LNCaP clone FGC (cell line): ENCODE data around the gene STXBP4.

Source experiments
- DNase-seq: peaks from one replicate; pipeline ENCODE4 v3.0.0-alpha.2; 2011; ENCODE audit warnings: low read depth
- H3K4me3 ChIP-seq: 2 replicates; pipeline ENCODE4 v1.5.1; 2011; ENCODE audit warnings: mild to moderate bottlenecking, low read depth, low read length, control low read depth
- TF ChIP-seq, protein P1 (sequence below): IDR thresholded peaks from 2 replicates; pipeline ENCODE4 v1.5.1; 2012; ENCODE audit warnings: mild to moderate bottlenecking; ENCODE audit not compliant: control insufficient read depth, insufficient read depth; ENCODE audit errors: extremely low read depth

The STXBP4 gene

DNA sequence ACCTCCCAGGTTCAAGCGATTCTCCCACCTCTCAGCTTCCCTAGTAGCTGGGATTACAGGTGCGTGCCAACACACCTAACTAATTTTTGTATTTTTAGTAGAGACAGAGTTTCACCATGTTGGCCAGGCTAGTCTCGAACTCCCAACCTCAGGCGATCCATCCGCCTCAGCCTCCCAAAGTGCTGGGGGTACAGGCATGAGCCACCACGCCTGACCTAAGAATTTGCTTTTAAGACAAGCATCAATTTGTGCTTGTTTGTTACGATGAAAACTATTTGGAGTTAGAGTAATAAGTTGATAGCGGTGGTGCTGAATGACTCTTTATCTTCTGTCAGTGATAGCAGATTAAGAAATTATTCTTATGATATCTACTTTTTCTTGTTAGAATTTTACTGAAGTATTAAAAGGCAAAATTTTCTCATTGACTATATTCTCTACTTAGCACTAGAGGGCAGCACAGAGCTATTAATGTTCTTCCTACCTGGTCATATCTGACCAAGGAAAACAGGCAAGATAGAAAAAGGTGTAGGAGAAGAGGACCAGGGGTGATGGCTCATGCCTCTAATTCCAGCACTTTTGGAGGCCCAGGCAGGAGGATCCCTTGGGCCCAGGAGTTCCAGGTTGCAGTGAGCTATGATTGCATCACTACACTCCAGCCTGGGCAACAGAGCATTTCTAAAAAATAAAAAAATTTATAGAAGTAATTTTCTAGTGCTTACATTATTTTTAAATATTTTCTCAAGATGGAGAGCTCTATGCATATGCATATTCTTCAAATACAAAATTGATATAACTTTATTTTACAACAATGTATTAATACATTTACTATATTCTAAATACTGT is 24.5 kb downstream of the STXBP4 start:
- TF ChIP-seq, protein P1, sequence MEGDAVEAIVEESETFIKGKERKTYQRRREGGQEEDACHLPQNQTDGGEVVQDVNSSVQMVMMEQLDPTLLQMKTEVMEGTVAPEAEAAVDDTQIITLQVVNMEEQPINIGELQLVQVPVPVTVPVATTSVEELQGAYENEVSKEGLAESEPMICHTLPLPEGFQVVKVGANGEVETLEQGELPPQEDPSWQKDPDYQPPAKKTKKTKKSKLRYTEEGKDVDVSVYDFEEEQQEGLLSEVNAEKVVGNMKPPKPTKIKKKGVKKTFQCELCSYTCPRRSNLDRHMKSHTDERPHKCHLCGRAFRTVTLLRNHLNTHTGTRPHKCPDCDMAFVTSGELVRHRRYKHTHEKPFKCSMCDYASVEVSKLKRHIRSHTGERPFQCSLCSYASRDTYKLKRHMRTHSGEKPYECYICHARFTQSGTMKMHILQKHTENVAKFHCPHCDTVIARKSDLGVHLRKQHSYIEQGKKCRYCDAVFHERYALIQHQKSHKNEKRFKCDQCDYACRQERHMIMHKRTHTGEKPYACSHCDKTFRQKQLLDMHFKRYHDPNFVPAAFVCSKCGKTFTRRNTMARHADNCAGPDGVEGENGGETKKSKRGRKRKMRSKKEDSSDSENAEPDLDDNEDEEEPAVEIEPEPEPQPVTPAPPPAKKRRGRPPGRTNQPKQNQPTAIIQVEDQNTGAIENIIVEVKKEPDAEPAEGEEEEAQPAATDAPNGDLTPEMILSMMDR: peak; percentile 65
- H3K4me3 ChIP-seq: no peak overlapping the region
- no peak for DNase-seq

DNA sequence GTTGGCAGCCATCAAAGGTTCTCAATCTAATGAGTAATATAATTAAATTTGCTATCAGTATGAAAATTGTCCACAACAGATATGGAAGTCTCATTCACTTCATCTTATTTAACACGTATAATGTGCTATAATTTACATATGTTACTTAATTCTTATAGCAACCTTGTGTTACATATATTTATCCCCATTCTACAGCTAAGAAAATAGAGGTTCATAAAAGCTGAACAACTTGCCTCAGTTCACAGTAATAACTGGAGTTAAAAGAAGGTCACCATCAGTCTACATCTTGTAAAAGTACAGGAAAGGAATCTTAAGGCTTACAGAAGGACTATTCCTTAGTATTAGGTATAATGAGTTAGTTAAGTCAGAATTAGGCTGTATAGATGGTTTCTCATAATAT is 27.9 kb downstream of the STXBP4 start:
- TF ChIP-seq, protein P1: no peak
- no peak overlapping the region for H3K4me3 ChIP-seq
- DNase-seq: no peak

- no peak overlapping the region for H3K4me3 ChIP-seq
- TF ChIP-seq, protein P1: no peak
- DNase-seq: no peak
Measured at GRCh38 chr17:55002458-55002857, 33.9 kb downstream of the STXBP4 start.

GRCh38 chr17:55004484-55004883 is 35.9 kb downstream of the STXBP4 start:
- DNase-seq: no peak
- no peak overlapping the region for H3K4me3 ChIP-seq
- TF ChIP-seq, protein P1: no peak

- peak; percentile 8 for DNase-seq
Measured at GRCh38 chr17:55005520-55005919, 37.0 kb downstream of the STXBP4 start.

GRCh38 chr17:55023626-55024025 is 55.1 kb downstream of the STXBP4 start:
- TF ChIP-seq, protein P1: no peak
- no peak for DNase-seq
- no peak overlapping the region for H3K4me3 ChIP-seq

More at GRCh38 chr17:55005520-55005919, 37.0 kb downstream of the STXBP4 start:
- H3K4me3 ChIP-seq: no peak overlapping the region
- TF ChIP-seq, protein P1: peak; percentile 61

DNA sequence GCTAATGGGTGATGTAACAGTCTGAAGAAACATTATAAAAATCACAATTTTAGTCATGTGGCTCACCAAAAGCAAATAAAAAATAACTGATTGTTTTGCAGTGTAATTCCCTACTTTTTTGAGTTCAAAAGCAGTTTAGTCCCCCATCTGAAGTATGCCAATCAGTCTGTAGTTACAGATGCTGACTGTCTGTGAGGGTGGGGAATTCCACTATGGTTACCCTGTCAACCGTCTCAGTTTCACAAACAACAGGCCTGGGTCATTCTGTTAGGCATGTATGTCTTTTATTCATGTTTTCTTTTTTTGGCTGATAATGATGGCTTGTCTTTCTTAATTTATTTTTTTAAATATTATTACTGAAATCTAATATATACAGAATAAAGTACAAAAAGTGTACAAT is 69.3 kb downstream of the STXBP4 start:
- TF ChIP-seq, protein P1: no peak
- H3K4me3 ChIP-seq: no peak overlapping the region
- no peak for DNase-seq
